Kidney glomerular epithelial cell (primary cell): ENCODE data around the gene LRRC10B.

Experiments
- DNase-seq: peaks from one replicate; lab custom pipeline; 2025; lab: John Stamatoyannopoulos, UW

The LRRC10B gene

DNA sequence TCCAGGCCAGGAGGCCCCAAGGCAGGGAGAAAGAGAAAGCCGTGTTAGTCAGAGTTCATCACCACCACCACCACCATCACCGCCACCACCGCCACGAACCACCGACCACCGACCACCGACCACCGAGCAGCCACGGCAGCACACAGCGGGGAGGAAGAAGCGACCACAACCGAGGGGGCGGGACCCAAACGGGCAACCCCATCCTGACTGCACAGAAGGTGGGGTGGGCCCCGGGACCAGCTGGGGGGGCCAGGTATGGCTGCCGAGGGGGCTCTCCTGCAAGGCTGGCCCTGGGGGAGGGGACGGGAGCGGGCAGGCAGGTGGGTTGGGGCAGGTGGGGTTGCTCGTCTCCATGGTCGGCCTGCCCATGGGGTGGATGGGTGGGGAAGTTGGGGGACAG is 38.1 kb downstream of the LRRC10B start:
- no peak for DNase-seq

- DNase-seq: no peak
Observed at GRCh38 chr11:61547246-61547645, 38.7 kb downstream of the LRRC10B start.

DNA sequence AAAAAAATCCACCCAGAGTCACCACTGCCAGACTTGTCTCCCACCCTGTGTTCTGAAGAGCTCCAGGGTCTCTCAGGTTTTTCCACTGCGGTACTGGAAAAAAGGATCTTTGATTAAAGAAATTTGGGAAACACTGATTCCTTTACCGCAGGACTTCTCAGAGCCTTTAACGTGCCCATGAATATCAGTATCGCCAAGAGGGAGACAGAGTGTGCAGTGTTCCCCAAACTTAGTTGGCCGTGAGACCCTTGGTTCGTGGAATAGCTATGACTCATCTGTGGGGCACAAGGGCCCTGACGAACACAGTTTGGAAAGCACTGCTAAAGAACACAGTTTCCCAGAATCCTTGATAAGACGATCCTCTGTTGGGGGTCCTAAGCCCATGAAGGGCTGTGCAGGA is 40.6 kb downstream of the LRRC10B start:
- DNase-seq: no peak

DNA sequence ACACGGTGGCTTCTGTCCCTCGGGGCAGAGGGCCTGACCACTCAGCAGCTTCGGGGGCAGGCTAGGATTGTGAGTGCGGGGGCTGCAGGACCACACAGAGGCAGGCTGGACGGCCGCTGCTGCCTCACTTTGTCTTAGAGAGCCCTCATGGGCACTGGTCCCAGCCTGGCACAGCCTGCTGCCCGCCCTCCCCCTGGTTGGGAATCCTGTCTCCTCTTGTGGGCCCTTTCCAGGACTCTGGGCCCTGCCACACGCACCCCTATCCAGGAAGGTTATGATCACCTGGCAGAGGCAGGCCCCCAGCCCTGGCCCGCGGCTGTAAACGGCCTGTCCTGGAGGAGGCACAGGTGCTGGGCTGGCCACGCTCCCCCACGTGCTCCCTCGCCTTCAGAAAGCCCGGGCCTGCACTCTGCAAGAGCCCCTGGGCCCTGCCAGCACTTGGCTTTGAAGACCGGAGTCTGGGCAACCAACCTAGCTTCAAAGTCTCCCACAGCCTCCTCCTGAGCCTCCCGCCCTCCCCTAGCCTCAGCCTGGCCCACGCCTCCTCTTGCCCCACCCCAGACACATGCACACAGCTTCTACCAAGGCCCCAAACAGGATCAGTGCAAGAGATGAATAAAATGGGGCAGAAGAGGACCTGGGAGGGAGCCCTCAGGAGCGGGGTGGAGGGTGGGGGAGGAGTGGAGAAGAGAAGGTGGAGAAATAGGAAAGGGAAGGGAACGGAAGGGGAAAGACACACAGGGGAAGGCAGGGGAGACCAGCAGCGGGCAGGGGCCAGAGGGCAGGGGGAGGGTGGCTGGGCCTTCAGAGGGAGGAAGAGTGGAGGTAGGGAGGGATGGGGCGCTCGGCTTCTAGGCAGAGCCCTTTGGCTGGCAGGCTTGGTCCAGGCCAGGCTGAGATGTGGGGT is 41.4 kb downstream of the LRRC10B start:
- no peak for DNase-seq

GRCh38 chr11:61550665-61551227 is 42.2 kb downstream of the LRRC10B start:
- DNase-seq: no peak

DNA sequence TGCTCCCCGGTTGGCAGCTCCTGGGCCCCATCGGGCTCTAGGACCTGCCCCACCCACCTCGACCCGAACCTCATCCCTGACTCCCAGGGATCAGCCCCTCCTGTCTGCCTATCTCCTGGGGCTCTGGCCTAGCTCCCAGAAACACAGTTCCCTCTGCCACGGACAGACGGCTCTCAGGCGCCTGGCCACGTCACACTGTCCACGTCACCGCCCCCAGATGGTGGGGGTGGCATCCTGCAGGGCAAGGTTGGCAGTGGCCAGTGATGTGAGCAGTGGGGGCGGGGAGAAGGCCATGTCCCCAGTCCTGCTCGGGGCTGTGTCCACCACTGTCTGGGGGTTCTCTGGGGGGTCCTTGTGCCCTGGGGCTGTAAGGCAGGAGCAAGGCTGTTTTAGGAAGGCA is 43.1 kb downstream of the LRRC10B start:
- DNase-seq: no peak

DNA sequence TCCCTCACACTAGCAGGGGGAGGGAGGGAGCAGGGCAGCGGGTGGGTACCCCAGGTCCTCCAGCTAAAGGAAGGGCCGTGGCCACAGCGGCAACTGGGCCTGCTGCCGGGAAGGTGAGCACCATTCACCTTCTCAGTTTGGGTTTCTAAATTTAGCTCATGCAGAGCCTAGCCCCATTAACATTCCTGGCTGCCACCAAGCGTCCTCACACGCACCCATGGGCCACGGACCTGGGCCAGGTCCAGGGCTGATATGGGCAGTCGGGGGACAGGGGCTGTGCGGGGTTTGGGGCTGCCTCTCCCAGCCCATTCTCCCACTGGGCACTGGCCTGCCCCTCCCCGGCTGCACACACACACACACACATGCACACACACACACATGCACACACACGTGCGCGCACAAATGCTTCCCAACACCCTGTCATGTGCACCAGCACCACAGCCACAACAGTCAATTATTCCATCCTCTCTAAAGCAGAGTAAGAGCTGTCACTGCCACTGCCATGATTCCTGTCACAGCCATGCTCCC is 43.6 kb downstream of the LRRC10B start:
- no peak for DNase-seq

DNA sequence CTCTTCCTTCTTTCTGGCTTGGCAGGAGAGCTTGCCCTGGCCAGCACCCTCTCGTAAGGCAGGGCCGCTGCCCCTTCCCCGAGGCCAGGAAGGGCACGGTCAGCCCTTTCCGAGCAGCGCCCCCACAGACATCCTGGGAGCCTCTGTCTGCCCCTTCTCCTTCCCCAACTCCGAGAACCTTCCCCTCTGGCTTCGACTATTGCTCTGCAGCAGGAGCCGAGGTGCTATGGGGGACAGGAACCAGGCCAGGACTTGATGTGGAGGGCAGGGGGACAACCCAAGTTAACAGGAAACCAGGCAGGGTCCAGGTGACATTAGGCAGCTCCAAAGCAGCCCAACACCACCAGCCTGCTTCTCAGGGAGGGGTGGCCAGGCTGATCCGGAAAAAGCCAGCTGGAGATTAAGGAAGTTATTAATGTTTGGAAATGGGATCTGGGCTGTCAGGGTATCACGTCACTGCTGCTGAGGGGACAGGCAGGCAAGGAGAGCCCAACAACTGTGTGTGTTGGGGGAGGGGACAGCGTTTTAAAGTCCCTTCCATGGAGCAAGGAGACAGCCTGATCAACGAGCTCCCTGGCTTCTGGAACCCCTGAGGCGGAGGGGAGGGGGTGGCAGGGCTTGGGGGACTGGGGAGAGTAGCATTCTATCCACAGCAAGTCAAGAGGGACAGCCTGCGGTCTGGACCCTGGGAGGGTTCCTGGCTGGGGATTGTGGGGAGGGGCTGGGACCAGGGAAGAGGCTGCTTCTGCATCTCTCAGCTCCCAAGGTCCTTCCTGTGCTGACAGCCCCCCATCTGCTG is 45.0 kb downstream of the LRRC10B start:
- DNase-seq: no peak

DNA sequence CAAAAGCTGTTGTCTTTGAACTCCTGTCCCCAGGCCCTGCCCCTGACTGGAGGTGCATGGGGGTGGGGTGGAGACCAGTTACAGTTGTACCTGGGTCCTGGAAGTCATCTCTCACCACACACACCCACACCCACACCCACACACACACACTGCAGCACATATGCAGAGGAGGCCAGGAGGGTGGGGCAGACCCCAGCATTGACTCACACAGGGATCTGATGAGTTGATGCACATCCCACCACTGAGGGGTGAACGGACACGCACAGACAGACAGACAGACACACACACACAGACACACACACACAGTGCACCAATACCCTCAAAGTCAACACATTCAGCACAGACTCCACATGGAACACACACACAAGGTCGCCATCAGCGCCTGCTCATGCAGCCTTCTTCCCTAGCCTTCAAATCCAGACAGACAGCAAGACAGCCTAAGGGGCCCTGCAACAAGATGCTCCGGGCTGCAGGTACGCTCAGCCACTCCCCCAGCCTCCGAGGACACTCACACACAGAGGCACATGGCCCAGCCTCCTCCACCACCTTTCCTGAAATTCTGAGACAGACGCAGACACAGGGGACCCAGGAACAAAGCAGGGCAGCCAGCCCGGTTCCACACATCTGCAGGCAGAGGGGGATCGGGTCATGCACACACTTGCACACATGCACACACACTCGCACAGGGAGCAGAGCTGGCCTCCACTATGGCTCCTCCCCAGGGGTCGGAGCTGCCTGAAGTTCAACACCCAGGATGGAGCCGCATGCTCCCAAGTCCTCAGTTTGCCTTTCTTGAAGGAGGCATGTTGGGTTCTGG is 45.8 kb downstream of the LRRC10B start:
- DNase-seq: no peak

GRCh38 chr11:61555051-61555969 is 46.8 kb downstream of the LRRC10B start:
- no peak for DNase-seq

- DNase-seq: no peak
Observed at GRCh38 chr11:61555978-61556377, 47.4 kb downstream of the LRRC10B start.

GRCh38 chr11:61556621-61557020 is 48.1 kb downstream of the LRRC10B start:
- no peak for DNase-seq
